22Rv1 (cell line): ENCODE results near the gene EQTN.

Source experiments
- H3K27ac ChIP-seq: fragments of 450-650 bp; 2 replicates; pipeline ENCODE4 v1.5.1; 2017
- CTCF ChIP-seq: fragments of 450-650 bp; IDR thresholded peaks from 2 replicates; pipeline ENCODE4 v1.5.1; 2017; ENCODE audit warnings: mild to moderate bottlenecking
- ZFX ChIP-seq: fragments of 450-650 bp; IDR thresholded peaks from 2 replicates; pipeline ENCODE4 v1.6.1; 2017; ENCODE audit warnings: antibody characterized with exemption, borderline replicate concordance

The EQTN gene

GRCh38 chr9:27297050-27297449, at the start of gene EQTN:
Gene EQTN, minus strand, starts transcription at chr9:27297150. Its CDS starts 95 bp downstream, at chr9:27297055.
- TF ChIP-seq CTCF (no peak), ZFX (no peak)
- H3K27ac ChIP-seq, result no peak within 1 kb of the TSS

- no peak overlapping the region for H3K27ac ChIP-seq
- TF ChIP-seq ZFX (no peak), CTCF (no peak)
These were observed 47.8 kb upstream of the EQTN start for GRCh38 chr9:27344776-27345175.

DNA sequence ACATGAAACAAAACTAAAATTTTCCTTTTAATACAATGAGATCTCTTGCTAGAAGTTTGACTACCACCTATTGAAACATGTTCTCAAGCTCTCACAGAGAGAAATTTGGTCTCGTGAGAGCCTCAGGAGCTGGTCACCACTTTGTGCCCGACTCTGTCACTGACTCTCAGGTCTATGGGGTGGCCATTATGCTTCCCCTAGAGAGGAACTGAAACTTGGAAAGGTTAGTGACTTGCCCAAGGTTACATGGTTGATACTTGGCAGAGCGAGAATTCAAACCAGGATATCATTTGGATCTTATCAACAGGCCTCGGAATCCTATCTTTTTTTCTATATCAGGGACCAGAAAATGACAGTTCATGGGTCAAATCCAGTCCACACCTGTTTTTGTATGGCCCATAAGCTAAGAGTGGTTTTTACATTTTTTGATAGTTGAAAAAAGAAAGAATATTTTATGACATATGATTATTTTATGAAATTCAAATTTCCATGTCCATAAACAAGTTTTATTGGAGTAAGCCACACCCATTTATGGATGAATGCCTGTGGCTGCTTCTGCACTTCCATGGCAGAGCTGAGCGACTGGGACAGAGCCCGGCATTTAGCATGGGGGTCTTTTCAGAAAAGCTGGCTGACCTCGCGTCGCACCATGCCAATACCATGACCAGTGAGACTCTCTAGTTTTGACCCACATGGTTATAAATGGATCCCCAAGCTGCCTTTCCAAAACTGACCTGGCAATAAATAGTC, 44.8 kb upstream of the EQTN start:
- TF ChIP-seq ZFX (no peak), CTCF (no peak)

GRCh38 chr9:27340961-27341511, 44.1 kb upstream of the EQTN start:
- H3K27ac ChIP-seq, result no peak overlapping the region
- no peak for TF ChIP-seq CTCF
- TF ChIP-seq ZFX, result no peak

More for the DNA sequence above, 44.8 kb upstream of the EQTN start:
- no peak overlapping the region for H3K27ac ChIP-seq

- TF ChIP-seq ZFX (no peak), CTCF (no peak)
- no peak overlapping the region for H3K27ac ChIP-seq
These were observed 43.3 kb upstream of the EQTN start for GRCh38 chr9:27340285-27340674.

GRCh38 chr9:27339661-27340284, 42.8 kb upstream of the EQTN start:
- H3K27ac ChIP-seq, result no peak overlapping the region
- TF ChIP-seq CTCF (no peak), ZFX (no peak)

- no peak for TF ChIP-seq CTCF
- TF ChIP-seq ZFX, result no peak
- no peak overlapping the region for H3K27ac ChIP-seq
These were observed 41.6 kb upstream of the EQTN start for GRCh38 chr9:27338527-27338903.
